Kidney (tissue), 14 donors: ENCODE results near the gene TBC1D5. TPM values are rescaled to one million over a fixed set of nuclear protein-coding genes. Genes with fewer than 3 reads are reported as not detected.

Source experiments
- DNase-seq, 5 donors: peaks; one replicate each; pipeline ENCODE4 v3.0.0-alpha.2; 2013 to 2020
- FAIRE-seq: peaks from 2 replicates; lab custom pipeline; 2012; peaks lifted over from hg19 to GRCh38; lab: Jason Lieb, UNC
- H3K27ac ChIP-seq, 2 donors: one replicate each; pipeline ENCODE4 v1.7.0; 2013; ENCODE audit warnings: low read depth in 2 of 2, low read length in 2 of 2, inconsistent platforms in 1 of 2
- H3K27me3 ChIP-seq: one replicate; pipeline ENCODE4 v1.7.1; 2013; ENCODE audit warnings: low read length, inconsistent platforms; ENCODE audit not compliant: control insufficient read depth, insufficient read depth
- H3K36me3 ChIP-seq, 3 donors: one replicate each; pipeline versions ENCODE4 v1.7.0 to v1.7.1; 2013; ENCODE audit warnings: low read length in 3 of 3, control low read depth in 1 of 3, inconsistent platforms in 1 of 3; ENCODE audit not compliant: insufficient read depth in 3 of 3, control insufficient read depth in 2 of 3
- H3K4me1 ChIP-seq, 3 donors: one replicate each; pipeline versions ENCODE4 v1.7.0 to v1.7.1; 2013; ENCODE audit warnings: low read length in 3 of 3, inconsistent platforms in 1 of 3, low read depth in 1 of 3; ENCODE audit not compliant: control insufficient read depth in 2 of 3, insufficient read depth in 2 of 3
- H3K4me3 ChIP-seq, 3 donors: one replicate each; pipeline versions ENCODE4 v1.7.0 to v1.8.1; 2013; ENCODE audit warnings: low read length in 3 of 3, control low read depth in 1 of 3, inconsistent platforms in 1 of 3
- H3K9ac ChIP-seq, 3 donors: one replicate each; pipeline versions ENCODE4 v1.7.0 to v1.7.1; 2013; ENCODE audit warnings: low read length in 3 of 3, control low read depth in 1 of 3, inconsistent platforms in 1 of 3
- H3K9me3 ChIP-seq, 3 donors: one replicate each; pipeline versions ENCODE4 v1.7.0 to v1.7.1; 2013; ENCODE audit warnings: low read length in 3 of 3, control low read depth in 1 of 3, inconsistent platforms in 1 of 3; ENCODE audit not compliant: control insufficient read depth in 2 of 3, insufficient read depth in 1 of 3
- intact Hi-C: fragments of 100-400 bp; cut with DNase I; formaldehyde crosslinking; loops from one replicate; pipeline ENCODE4 v1.11.1; 2022
- polyA plus RNA-seq: library from polyadenylated mRNA; stranded (reverse); fragments of 350-450 nt; fragmentation: Illumina TruSeq; extraction: RNeasy Lipid Tissue Mini Kit (QIAGEN cat#74804); gene quantifications from one replicate; pipeline ENCODE4 v1.2.3, GENCODE V29; 2014; ENCODE audit warnings: low read depth, low replicate concordance; ENCODE audit not compliant: insufficient read depth
- total RNA-seq: library from RNA; stranded (reverse); fragmentation: NEBNext Ultra II Directional; extraction: Animal tissue kit (Norgen Biotek cat#: 25700); gene quantifications from one replicate; pipeline ENCODE4 v1.2.1, GENCODE V29; 2021
- TF ChIP-seq, protein P1 (sequence below): IDR thresholded peaks from 3 replicates; pipeline ENCODE4 v1.5.1; 2012; ENCODE audit warnings: mild to moderate bottlenecking, moderate library complexity, borderline replicate concordance; ENCODE audit not compliant: insufficient read depth; ENCODE audit errors: extremely low read depth
- donor health status: control.
- donor health status: control.
- donor health status: control.
- donor health status: control.
- donor health status: control.
- donor health status: DM: yes; HTN: yes; CAD: no.
- donor health status: Normal renal cell carcinoma (clear cell type).

The TBC1D5 gene
- total and polyA plus RNA-seq, 2 donors from 2014 or later: 9.7 to 77.7 TPM

DNA sequence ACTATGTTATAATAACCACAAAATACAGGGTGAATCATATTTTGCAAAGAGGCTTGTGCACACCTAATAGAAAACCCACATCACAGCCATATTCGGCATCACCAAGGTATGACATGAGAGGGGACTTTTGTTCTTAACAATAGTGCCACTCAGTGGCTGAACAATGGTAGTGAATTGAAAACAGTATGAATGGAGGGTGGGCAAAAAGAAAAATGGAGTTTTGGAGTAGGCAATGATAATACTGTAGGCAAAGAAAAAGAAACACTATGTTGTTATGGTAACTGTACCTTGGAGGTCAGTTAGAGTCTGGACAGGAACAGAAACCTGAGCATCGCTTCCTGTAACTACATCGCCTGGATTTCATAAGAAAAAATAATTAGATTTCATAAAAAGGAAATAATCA, 509.0 kb downstream of the TBC1D5 start:
- Histone ChIP-seq H3K9me3 (no peaks in the 10 kb centered on the region), H3K4me3 (no peak overlapping the region), H3K9ac (no peak overlapping the region), H3K36me3 (no peaks in the 10 kb centered on the region), H3K4me1 (no peaks in the 10 kb centered on the region), H3K27ac (no peak overlapping the region), H3K27me3 (no peaks in the 10 kb centered on the region)
- DNase-seq (peak in 3 of 5 donors; percentile 30 to 66 (median 63)), FAIRE-seq (peak; percentile 82)
- intact Hi-C loops: no loop called here
- TF ChIP-seq, protein P1, sequence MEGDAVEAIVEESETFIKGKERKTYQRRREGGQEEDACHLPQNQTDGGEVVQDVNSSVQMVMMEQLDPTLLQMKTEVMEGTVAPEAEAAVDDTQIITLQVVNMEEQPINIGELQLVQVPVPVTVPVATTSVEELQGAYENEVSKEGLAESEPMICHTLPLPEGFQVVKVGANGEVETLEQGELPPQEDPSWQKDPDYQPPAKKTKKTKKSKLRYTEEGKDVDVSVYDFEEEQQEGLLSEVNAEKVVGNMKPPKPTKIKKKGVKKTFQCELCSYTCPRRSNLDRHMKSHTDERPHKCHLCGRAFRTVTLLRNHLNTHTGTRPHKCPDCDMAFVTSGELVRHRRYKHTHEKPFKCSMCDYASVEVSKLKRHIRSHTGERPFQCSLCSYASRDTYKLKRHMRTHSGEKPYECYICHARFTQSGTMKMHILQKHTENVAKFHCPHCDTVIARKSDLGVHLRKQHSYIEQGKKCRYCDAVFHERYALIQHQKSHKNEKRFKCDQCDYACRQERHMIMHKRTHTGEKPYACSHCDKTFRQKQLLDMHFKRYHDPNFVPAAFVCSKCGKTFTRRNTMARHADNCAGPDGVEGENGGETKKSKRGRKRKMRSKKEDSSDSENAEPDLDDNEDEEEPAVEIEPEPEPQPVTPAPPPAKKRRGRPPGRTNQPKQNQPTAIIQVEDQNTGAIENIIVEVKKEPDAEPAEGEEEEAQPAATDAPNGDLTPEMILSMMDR: peak; percentile 65

DNA sequence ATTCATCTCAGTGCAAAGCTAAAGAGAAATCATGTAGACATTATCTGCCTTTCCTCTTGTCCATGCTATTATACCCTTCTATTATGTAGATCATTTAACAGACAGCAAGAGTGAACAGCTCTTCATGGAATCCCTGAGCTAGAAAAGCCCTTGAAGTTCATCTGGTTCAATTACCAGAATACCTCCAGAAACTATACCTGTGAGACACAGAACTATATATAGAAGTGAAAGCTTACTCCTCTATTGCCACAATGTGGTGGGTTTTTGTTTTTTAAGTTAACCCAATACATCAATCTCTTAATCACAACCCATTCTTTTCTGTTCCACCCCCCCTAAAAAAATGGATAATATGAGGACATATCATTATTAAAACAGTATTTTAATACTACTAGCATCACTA, 510.0 kb downstream of the TBC1D5 start:
- Histone ChIP-seq H3K9ac (no peak overlapping the region), H3K36me3 (no peaks in the 10 kb centered on the region), H3K27me3 (no peaks in the 10 kb centered on the region), H3K4me1 (no peaks in the 10 kb centered on the region), H3K27ac (no peak overlapping the region), H3K9me3 (no peaks in the 10 kb centered on the region), H3K4me3 (no peak overlapping the region)
- no peak for FAIRE-seq
- no peak for DNase-seq
- TF ChIP-seq, protein P1: no peak
- intact Hi-C loops: no loop called here

DNA sequence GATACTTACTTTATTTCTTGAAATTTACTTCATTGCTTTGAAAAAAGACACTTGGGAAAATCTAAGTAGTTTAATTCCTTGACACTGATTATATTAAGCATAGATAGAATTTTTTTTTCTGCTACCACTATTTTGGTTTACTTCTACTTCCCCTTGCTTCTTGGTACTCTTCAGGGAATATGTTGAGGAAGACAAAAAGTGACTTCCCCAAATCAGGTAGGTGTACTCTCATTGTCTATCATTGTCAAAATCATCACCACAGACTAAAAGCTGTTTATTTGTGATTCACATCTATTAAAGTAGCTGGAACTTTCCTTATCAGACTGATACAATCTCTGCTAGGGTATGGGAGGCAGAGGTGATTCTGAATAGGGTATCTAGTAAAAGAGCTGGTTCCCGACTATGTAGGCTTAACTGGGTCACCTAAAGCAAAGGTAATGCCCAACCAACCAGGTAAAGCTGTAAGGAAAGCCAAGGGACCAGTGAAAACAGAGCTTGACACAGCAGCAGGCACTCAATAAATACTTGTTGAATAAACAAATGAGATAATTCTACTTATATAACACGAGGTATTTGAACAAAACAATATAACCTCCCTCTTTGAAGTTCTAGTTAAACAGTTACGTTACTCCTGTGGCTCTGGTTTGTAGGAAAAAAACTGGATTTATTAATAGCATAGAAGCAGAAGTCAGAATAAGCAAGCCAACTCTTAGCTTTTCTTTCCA, 510.7 kb downstream of the TBC1D5 start:
- DNase-seq: no peak
- intact Hi-C loops: no loop called here
- FAIRE-seq: no peak
- no peaks in the 10 kb centered on the region for H3K36me3 ChIP-seq
- H3K9me3 ChIP-seq: no peaks in the 10 kb centered on the region
- no peak overlapping the region for H3K27ac ChIP-seq
- no peak overlapping the region for H3K9ac ChIP-seq
- H3K27me3 ChIP-seq: no peaks in the 10 kb centered on the region
- H3K4me3 ChIP-seq: no peak overlapping the region
- TF ChIP-seq, protein P1: no peak
- H3K4me1 ChIP-seq: no peaks in the 10 kb centered on the region
